ENCODE results near the gene ZMYND19. TPM values are rescaled to one million over a fixed set of nuclear protein-coding genes. Genes with fewer than 3 reads are reported as not detected.
"Not testable (repeated sequence)": the region's sequence is repeated elsewhere in the genome, so short reads cannot be mapped to it uniquely, and the experiment has no call there.

The ZMYND19 gene
- total RNA-seq, 2 donors from 2014 or later: 31.5 to 96.1 TPM

GRCh38 chr9:137575716-137576411 is 14.4 kb downstream of the ZMYND19 start:
- Mint-ChIP-seq H3K27ac (peak overlapping the region; percentile 9 to 75), H3K9me3 (no peaks in the 10 kb centered on the region), H3K4me3 (peak overlapping the region; percentile 66), H3K4me1 (ENCODE audit: low read depth in 2 of 2) (peaks cover 27 to 28% of the 10 kb centered on the region in 2 donors), H3K27me3 (no peaks in the 10 kb centered on the region), H3K36me3 (peaks cover 22% of the 10 kb centered on the region)
- DNase-seq (ENCODE audit: low spot score) (no peak), ATAC-seq (no peak)

- H3K9me3 Mint-ChIP-seq: no peaks in the 10 kb centered on the region
- no peak overlapping the region for H3K4me3 Mint-ChIP-seq
- no peak for ATAC-seq
- no peaks in the 10 kb centered on the region for H3K27me3 Mint-ChIP-seq
- peaks cover 27% of the 10 kb centered on the region for H3K36me3 Mint-ChIP-seq
- peak overlapping the region; percentile 9 to 75 for H3K27ac Mint-ChIP-seq
- no peak for DNase-seq (ENCODE audit: low spot score)
- peaks cover 32 to 33% of the 10 kb centered on the region in 2 donors for H3K4me1 Mint-ChIP-seq (ENCODE audit: low read depth in 2 of 2)
Observed at GRCh38 chr9:137575364-137575715, 15.0 kb downstream of the ZMYND19 start.

- Mint-ChIP-seq H3K27ac (no peak overlapping the region), H3K36me3 (peaks cover 28% of the 10 kb centered on the region)
- ATAC-seq: no peak
Observed at GRCh38 chr9:137574192-137574591, 16.1 kb downstream of the ZMYND19 start.

GRCh38 chr9:137570566-137570965 is 19.7 kb downstream of the ZMYND19 start:
- H3K36me3 Mint-ChIP-seq: peaks cover 24% of the 10 kb centered on the region
- no peak for ATAC-seq
- no peak overlapping the region for H3K27ac Mint-ChIP-seq

More at GRCh38 chr9:137574192-137574591, 16.1 kb downstream of the ZMYND19 start:
- Mint-ChIP-seq H3K4me1 (ENCODE audit: low read depth in 2 of 2) (peaks cover 35 to 38% of the 10 kb centered on the region in 2 donors), H3K9me3 (no peaks in the 10 kb centered on the region), H3K27me3 (no peaks in the 10 kb centered on the region), H3K4me3 (no peak overlapping the region)
- DNase-seq (ENCODE audit: low spot score): no peak

GRCh38 chr9:137569609-137570203 is 20.6 kb downstream of the ZMYND19 start:
- Mint-ChIP-seq H3K4me3 (no peak overlapping the region), H3K36me3 (peaks cover 18% of the 10 kb centered on the region), H3K9me3 (no peaks in the 10 kb centered on the region), H3K4me1 (ENCODE audit: low read depth in 2 of 2) (peaks cover 9 to 18% of the 10 kb centered on the region in 2 donors), H3K27ac (no peak overlapping the region), H3K27me3 (no peaks in the 10 kb centered on the region)
- DNase-seq (ENCODE audit: low spot score): no peak
- ATAC-seq: no peak

More at GRCh38 chr9:137570566-137570965, 19.7 kb downstream of the ZMYND19 start:
- Mint-ChIP-seq H3K4me3 (no peak overlapping the region), H3K4me1 (ENCODE audit: low read depth in 2 of 2) (peaks cover 16 to 27% of the 10 kb centered on the region in 2 donors), H3K9me3 (no peaks in the 10 kb centered on the region), H3K27me3 (no peaks in the 10 kb centered on the region)
- no peak for DNase-seq (ENCODE audit: low spot score)

GRCh38 chr9:137568445-137568844 is 21.9 kb downstream of the ZMYND19 start:
- Mint-ChIP-seq H3K4me1 (ENCODE audit: low read depth in 2 of 2) (peaks cover 9 to 22% of the 10 kb centered on the region in 2 donors), H3K36me3 (peaks cover 23% of the 10 kb centered on the region)
- H3K9me3 Mint-ChIP-seq; ATAC-seq; H3K27me3 Mint-ChIP-seq; DNase-seq (ENCODE audit: low spot score); H3K27ac Mint-ChIP-seq; H3K4me3 Mint-ChIP-seq: not testable (repeated sequence)

- H3K4me3 Mint-ChIP-seq: no peak overlapping the region
- DNase-seq (ENCODE audit: low spot score) (no peak), ATAC-seq (peak; percentile 36 to 51)
- H3K9me3 Mint-ChIP-seq: no peaks in the 10 kb centered on the region
- H3K27ac Mint-ChIP-seq: peak overlapping the region in 1 of 2 donors; percentile 47
- H3K27me3 Mint-ChIP-seq: no peaks in the 10 kb centered on the region
- H3K36me3 Mint-ChIP-seq: peaks cover 8% of the 10 kb centered on the region
- H3K4me1 Mint-ChIP-seq (ENCODE audit: low read depth in 2 of 2): peaks cover 0 to 18% of the 10 kb centered on the region in 2 donors
Observed at GRCh38 chr9:137564817-137565411, 25.4 kb downstream of the ZMYND19 start.

- no peak for DNase-seq (ENCODE audit: low spot score)
- Mint-ChIP-seq H3K27me3 (no peaks in the 10 kb centered on the region), H3K27ac (peak overlapping the region in 1 of 2 donors; percentile 47), H3K36me3 (peaks cover 13% of the 10 kb centered on the region), H3K4me1 (ENCODE audit: low read depth in 2 of 2) (peaks cover 0 to 14% of the 10 kb centered on the region in 2 donors), H3K9me3 (no peaks in the 10 kb centered on the region), H3K4me3 (no peak overlapping the region)
- no peak for ATAC-seq
Observed at GRCh38 chr9:137564134-137564533, 26.2 kb downstream of the ZMYND19 start.

GRCh38 chr9:137558127-137558526 is 32.2 kb downstream of the ZMYND19 start:
- DNase-seq (ENCODE audit: low spot score): no peak
- Mint-ChIP-seq H3K9me3 (no peaks in the 10 kb centered on the region), H3K4me3 (no peak overlapping the region), H3K4me1 (ENCODE audit: low read depth in 2 of 2) (peaks cover 0 to 10% of the 10 kb centered on the region in 2 donors), H3K27me3 (no peaks in the 10 kb centered on the region), H3K36me3 (peaks cover 14% of the 10 kb centered on the region), H3K27ac (no peak overlapping the region)
- ATAC-seq: no peak

GRCh38 chr9:137556069-137556838 is 34.1 kb downstream of the ZMYND19 start:
- DNase-seq (ENCODE audit: low spot score): no peak
- ATAC-seq: no peak

GRCh38 chr9:137555179-137555578 is 35.1 kb downstream of the ZMYND19 start:
- Mint-ChIP-seq H3K4me3 (no peak overlapping the region), H3K4me1 (ENCODE audit: low read depth in 2 of 2) (peaks cover 5 to 14% of the 10 kb centered on the region in 2 donors), H3K27me3 (no peaks in the 10 kb centered on the region), H3K36me3 (peaks cover 14% of the 10 kb centered on the region), H3K27ac (no peak overlapping the region), H3K9me3 (no peaks in the 10 kb centered on the region)
- DNase-seq (ENCODE audit: low spot score): no peak
- ATAC-seq: no peak

More at GRCh38 chr9:137556069-137556838, 34.1 kb downstream of the ZMYND19 start:
- no peak overlapping the region for H3K27ac Mint-ChIP-seq
- no peaks in the 10 kb centered on the region for H3K9me3 Mint-ChIP-seq
- peaks cover 5 to 12% of the 10 kb centered on the region in 2 donors for H3K4me1 Mint-ChIP-seq (ENCODE audit: low read depth in 2 of 2)
- H3K4me3 Mint-ChIP-seq: no peak overlapping the region
- H3K36me3 Mint-ChIP-seq: peaks cover 14% of the 10 kb centered on the region
- no peaks in the 10 kb centered on the region for H3K27me3 Mint-ChIP-seq

- H3K4me3 Mint-ChIP-seq: no peak overlapping the region
- ATAC-seq: no peak
Observed at GRCh38 chr9:137554349-137554748, 36.0 kb downstream of the ZMYND19 start.

GRCh38 chr9:137553654-137554053 is 36.7 kb downstream of the ZMYND19 start:
- not testable (repeated sequence) for H3K9me3 Mint-ChIP-seq; ATAC-seq; H3K27ac Mint-ChIP-seq; H3K27me3 Mint-ChIP-seq; H3K4me3 Mint-ChIP-seq; DNase-seq (ENCODE audit: low spot score); H3K36me3 Mint-ChIP-seq
- H3K4me1 Mint-ChIP-seq (ENCODE audit: low read depth in 2 of 2): peaks cover 5 to 19% of the 10 kb centered on the region in 2 donors

More at GRCh38 chr9:137554349-137554748, 36.0 kb downstream of the ZMYND19 start:
- Mint-ChIP-seq H3K27ac (no peak overlapping the region), H3K9me3 (no peaks in the 10 kb centered on the region), H3K36me3 (peaks cover 8% of the 10 kb centered on the region), H3K4me1 (ENCODE audit: low read depth in 2 of 2) (peaks cover 5 to 19% of the 10 kb centered on the region in 2 donors), H3K27me3 (no peaks in the 10 kb centered on the region)
- DNase-seq (ENCODE audit: low spot score): no peak
